GM08714 (cell line): ENCODE results near the gene KRT16.
"Not testable (repeated sequence)": the region's sequence is repeated elsewhere in the genome, so short reads cannot be mapped to it uniquely, and the experiment has no call there.

Experiments
- H3K4me3 ChIP-seq: fragments of 200-500 bp; sonication (Bioruptor generic); 2 replicates; pipeline ENCODE4 v1.5.1; 2014; ENCODE audit warnings: mild to moderate bottlenecking, low read length, inconsistent platforms
- ZNF274 ChIP-seq: IDR thresholded peaks from 2 replicates; pipeline ENCODE4 v1.6.1; 2012; ENCODE audit warnings: mild to moderate bottlenecking, low read depth, low read length

KRT16 gene

GRCh38 chr17:41625602-41626001, 13.0 kb upstream of the KRT16 start:
- no peak overlapping the region for H3K4me3 ChIP-seq
- TF ChIP-seq ZNF274 = no peak

DNA sequence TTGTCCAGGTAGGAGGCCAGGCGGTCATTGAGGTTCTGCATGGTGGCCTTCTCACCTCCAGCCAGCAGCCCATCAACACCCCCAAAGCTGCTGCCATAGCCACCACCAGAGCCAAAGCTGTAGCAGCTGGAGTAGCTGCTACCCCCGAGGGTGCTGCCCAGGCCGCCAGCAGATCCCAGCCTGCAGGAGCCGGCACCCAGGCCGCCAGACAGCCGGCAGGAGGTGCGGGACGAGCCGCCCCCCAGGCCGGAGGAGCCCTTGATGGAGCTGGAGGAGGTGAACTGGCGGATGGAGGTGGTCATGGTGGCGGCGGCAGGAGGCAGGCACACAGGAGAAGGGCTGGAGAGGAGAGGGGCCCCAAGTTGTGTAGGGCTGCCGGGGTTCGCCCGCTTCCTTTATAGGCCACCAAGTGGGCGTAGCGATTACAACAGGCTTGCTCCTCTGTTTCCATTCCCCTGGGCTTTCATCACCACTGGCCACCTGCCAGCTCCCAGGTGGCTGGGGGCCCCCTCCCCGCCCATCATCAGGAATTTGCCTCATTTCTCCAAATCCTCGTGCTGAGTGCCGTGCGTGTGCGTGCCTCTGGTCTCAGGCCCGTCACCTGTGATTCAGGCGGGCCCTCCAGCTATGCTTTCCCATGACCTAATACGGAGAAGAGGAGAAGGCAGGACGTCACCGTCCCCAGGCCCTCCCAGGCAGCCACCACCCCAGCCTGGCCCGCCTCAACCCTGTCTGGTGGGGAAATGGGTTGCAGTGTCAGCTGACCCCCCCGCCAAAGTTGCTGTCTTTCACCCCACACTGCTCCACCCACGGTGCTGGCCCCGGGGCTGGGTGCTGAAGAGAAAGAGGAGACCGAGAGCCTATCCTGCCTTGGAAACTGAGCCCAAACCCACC, 11.9 kb upstream of the KRT16 start, which contains the start of gene KRT17:
KRT17 (minus strand) TSS at position 368 of the 894 bp plus-strand sequence; CDS start at position 302, 66 bp downstream.
- TF ChIP-seq ZNF274 = no peak
- no peak within 1 kb of the TSS for H3K4me3 ChIP-seq

DNA sequence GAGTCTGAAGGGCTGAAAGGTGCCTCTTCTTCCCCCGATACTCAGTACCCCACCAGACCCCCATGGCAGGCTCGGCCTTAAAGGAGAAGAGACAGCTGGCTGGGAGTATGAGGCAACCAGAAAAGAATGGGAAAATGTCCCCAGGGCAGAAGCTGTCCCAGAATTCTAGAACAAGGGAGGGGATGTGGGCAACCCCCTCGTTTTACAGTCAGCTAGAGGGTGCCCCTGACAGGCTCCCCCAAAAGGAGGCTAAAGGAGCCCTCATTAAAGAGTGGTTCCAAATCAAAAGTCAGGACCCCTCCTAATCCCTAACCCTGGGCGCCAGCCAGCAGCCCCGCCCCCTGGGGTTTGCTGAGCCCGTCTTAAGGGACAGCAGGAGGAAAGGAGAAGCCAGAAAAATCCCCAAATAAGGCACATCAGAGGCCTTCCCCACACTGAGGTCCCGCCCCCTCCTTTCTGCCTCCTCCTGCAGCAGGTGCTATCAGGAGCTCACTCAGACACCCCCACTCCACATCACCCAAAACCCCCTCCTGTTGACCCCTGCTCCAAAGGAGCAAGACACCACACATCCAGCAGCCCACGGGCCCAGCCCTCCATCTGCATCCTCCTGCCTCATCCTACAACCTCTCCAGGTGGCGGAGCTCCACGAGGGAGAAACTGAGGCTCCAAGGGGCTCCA, 10.8 kb upstream of the KRT16 start:
- not testable (repeated sequence) for H3K4me3 ChIP-seq

DNA sequence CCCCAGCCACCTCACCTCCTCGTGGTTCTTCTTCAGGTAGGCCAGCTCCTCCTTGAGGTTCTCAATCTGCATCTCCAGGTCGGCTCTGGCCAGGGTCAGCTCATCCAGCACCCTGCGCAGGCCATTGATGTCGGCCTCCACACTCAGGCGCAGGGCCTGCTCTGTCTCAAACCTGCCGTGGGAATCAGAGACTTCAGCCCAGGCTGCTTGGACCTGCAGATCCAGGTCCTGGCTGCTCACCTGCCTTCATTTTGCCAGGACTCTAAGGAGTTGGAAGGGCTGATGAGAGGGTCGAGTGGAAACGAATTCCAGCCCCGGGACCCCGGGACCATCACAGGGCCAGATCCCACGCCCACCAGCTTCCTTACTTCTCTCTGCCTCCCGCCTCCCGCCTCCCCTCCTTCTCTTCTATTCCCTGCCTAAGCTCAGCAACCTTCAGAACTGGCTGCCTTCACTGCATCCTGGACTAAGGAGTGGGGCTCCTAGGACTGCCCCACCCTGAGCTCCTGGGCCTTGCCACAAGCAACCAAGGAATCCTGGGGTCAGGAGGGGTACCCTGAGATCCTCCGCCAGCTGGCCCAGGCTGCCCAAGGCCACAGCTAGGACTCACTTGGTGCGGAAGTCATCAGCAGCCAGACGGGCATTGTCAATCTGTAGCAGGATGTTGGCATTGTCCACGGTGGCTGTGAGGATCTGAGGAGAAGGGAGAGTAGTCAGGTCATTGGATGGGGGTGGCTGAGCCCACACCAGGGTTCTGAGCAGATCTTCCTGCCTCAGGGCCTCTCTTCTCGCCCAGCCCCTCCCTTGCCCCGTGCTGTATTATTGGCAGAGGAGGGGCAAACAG, 10.0 kb upstream of the KRT16 start:
- H3K4me3 ChIP-seq = not testable (repeated sequence)

DNA sequence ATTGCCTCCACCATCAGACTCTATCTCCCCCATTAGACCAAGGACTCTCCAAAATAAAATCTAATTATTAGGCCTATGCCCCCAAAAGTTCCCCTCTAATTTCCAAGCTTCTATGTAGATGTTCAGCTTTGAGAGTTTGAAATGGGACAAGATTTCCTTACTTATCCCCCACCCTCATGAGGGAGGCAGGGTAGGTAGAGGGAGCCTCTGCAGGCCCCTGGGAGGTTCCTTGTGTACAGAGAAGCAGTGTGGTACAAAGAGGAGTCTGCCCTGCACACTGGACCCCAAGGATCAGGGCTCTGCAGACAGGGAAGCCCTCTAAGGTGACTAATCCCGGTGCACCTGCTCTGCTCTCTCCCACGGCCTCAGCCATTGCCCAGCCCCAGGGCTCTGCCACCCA, 9.3 kb upstream of the KRT16 start:
- no peak for TF ChIP-seq ZNF274
- H3K4me3 ChIP-seq = no peak overlapping the region

- H3K4me3 ChIP-seq = not testable (repeated sequence)
These were observed 8.9 kb upstream of the KRT16 start for GRCh38 chr17:41621435-41621817.

- TF ChIP-seq ZNF274 = no peak
- H3K4me3 ChIP-seq = no peak overlapping the region
These were observed 8.2 kb upstream of the KRT16 start for GRCh38 chr17:41620583-41621434.

DNA sequence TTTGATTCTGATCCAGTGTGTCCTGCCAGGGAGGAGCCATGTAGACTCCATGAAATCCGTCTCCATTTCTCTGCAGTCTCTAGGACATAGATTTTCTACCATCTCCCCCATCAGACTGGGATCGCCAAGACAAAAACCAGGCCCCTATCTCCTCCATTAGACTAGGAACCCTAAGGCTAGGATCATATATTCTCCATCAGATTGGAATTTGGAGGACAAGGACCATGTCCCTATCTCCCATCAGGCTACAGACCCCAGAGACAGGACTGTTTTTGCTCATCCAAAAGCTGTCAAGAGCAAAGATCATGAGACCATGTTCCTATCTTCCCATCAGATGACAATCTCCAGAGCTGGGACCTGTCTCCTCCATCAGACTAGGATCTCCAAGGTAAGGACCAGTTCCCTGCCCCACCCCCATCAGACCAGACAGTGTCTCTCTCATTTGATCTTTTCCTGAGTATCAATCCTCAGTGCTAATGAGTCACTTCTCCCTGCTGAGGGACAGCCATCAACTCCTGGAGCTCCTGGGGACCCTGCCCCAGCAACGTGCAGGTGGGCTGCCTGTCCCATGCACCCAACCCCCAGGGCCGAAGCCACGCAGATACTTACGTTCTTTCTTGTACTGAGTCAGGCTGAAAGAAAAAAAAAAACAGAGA, 7.5 kb upstream of the KRT16 start:
- H3K4me3 ChIP-seq = not testable (repeated sequence)

GRCh38 chr17:41619036-41619926, 6.7 kb upstream of the KRT16 start:
- no peak for TF ChIP-seq ZNF274
- H3K4me3 ChIP-seq = no peak overlapping the region

- no peak for TF ChIP-seq ZNF274
- no peak overlapping the region for H3K4me3 ChIP-seq
These were observed 5.9 kb upstream of the KRT16 start for GRCh38 chr17:41618341-41619035.

DNA sequence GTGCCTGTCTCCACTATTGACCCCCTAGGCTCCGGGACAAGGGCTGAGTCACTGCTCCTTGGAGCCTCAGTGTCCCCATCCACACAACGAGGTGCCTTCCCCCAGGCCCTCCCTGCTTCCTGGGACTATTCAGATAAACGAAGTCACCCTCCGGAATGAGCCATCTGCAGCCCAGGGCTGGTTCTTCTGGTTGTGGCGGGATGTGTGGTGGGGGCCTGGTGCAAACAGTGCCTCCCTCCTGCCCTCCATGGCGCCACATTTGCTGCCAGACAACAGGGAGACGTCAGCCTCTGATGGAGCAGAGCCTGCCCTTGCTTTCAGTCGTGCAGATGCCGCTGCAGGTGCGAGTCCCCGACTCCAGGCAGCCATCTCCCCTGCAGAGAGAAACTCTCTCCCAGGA, 5.1 kb upstream of the KRT16 start:
- H3K4me3 ChIP-seq = no peak overlapping the region
- no peak for TF ChIP-seq ZNF274

DNA sequence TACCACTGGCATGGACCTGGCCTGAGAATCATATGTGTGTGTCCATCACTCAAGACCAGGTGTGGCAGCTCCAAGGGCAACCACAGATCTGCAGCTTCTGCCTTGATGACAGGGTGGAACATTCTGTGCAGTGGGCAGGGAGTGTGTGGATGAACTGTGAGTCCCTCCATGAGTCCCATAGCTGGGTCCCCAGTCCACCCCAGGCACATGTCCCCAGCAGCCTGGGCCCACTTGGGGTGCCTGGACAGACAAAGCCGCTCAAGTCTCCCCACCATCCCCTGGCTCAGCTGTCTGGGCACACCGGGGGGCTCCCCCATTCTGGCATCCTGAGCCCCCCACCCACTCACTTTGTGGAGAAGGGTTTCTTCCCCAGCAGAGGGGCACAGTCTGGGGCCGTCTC, 4.6 kb upstream of the KRT16 start:
- no peak overlapping the region for H3K4me3 ChIP-seq
- no peak for TF ChIP-seq ZNF274

DNA sequence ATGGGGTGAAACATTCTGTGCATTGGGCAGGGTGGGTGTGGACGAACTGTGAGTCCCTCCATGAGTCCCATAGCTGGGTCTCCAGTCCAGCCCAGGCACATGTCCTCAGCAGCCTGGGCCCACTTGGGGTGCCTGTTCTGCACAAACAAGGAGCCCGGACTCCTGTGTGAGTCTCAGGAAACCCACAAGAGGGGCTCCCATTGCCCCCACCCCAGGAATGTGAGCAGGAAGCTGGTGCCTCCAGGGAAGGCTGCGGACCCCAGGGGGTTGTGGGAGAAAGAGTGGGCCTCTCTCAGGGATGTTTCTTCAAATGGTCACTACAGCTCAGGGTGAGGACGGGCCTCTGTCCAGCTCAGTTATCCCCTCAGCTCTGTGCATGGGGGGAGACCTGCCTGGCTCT, 3.9 kb upstream of the KRT16 start:
- H3K4me3 ChIP-seq = not testable (repeated sequence)
